HG02588 (cell line): ENCODE data around the gene FLG.
"Not testable (repeated sequence)": the region's sequence is repeated elsewhere in the genome, so short reads cannot be mapped to it uniquely, and the experiment has no call there.

Experiments
- ATAC-seq: cut with Tn5 transposase; IDR thresholded peaks from one replicate; pipeline ENCODE4 v1.9.1; 2021; ENCODE audit warnings: mild to moderate bottlenecking, moderate library complexity; ENCODE audit not compliant: unreplicated experiment

The FLG gene

DNA sequence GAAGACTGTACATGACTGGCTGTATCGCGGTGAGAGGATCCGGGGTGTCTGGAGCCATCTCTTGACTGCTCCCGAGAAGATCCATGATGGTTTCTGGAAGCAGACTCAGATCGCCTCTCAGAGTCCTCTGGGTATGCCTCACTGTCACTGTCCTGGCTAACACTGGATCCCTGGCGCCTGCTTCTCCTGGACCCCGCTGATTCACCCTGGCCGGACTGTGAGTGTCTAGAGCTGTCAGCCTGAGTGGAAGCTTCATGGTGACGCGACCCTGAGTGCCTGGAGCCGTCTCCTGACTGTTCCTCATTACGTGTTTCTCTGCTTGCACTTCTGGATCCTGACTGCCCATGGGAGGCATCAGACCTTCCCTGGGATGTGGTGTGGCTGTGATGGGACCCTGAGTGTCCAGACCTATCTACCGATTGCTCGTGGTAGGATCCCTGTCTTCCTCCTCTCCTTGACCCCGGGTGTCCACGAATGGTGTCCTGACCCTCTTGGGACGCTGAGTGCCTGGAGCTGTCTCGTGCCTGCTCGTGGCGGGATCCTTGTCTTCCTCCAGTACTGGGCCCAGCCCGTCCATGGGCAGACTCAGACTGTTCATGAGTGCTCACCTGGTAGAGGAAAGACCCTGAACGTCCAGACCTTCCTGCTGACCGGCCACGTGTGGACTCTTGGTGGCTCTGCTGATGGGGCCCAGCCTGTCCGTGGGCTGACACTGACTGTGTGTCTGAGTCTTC is 21.7 kb downstream of the FLG start:
- not testable (repeated sequence) for ATAC-seq

DNA sequence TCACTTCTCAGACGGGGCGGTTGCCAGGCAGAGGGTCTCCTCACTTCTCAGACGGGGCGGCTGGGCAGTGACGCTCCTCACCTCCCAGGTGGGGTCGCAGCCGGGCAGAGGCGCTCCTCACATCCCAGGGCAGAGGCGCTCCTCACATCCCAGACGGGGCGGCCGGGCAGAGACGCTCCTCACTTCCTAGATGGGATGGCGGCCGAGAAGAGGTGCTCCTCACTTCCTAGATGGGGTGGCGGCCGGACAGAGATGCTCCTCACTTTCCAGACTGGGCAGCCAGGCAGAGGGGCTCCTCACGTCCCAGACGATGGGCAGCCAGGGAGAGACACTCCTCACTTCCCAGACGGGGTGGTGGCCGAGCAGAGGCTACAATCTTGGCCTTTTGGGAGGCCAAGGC is 68.6 kb downstream of the FLG start:
- ATAC-seq, result not testable (repeated sequence)
